ENCODE measurements around the gene FMN1.

The FMN1 gene

DNA sequence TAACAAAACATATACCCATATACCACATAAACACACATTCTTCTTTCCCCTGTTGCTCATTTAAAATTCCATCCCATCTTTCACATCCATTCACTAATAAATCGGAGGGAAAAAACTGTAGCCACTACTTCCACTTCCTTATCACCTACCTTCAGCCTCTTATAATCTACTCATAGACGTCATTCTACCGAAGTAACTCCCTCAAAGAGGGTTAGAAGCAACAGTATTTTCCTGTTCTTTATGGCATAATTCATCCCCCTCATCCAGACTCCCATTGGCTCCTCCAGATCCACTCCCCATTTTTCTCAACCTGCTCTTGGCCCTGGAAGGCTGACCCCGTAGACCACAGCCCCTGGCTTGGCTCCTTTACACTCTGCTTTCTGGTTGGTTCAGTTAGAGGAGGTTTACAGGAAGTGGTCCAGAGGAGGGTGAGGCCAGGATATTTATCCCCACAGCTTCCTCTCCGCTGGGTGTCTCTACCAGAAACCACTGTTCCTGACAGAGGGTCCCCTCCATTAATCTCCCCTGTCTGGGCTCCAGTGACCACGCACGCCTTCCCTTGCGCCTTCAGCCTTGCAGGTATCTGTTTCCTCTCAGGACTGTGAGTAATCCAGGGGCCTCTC, 46.3 kb downstream of the FMN1 start:
- H3K4me1 ChIP-seq (ENCODE audit: control insufficient read depth in 1 of 2, insufficient read depth in 2 of 2, low read length in 2 of 2): peaks cover 8 to 24% of the 10 kb centered on the region in 2 donors
- no peaks in the 10 kb centered on the region for H3K9me3 ChIP-seq (ENCODE audit: control insufficient read depth in 1 of 2, low read length in 2 of 2)
- no peaks in the 10 kb centered on the region for H3K27me3 ChIP-seq (ENCODE audit: control insufficient read depth in 1 of 2, insufficient read depth in 2 of 2, low read length in 2 of 2)
- H3K4me3 ChIP-seq (ENCODE audit: low read depth in 1 of 2, low read length in 2 of 2): no peak overlapping the region
- no peak overlapping the region for H3K9ac ChIP-seq (ENCODE audit: low read depth in 1 of 2, low read length in 2 of 2)
- H3K27ac ChIP-seq (ENCODE audit: low read depth, low read length): no peak overlapping the region
- no peaks in the 10 kb centered on the region for H3K36me3 ChIP-seq (ENCODE audit: control insufficient read depth in 1 of 2, insufficient read depth in 2 of 2, low read length in 2 of 2)

DNA sequence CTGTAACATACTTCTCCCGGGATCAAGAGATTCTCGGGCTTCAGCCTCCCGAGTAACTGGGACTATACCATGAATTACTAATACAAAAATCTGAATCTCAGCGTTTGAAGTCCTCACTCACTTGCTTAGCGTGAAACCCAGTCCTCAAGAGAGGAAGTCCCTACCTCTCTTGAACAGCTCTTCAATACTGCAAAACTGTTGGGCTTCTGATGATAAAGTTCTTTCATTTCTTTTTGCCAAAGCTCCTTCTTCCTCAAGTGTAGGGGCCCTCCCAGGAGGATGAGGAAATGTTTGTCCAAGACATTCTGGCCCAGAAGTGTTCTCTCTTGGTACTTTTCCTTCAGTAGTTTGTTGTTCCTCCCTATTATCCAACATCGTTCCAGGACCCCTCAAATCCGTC, 48.5 kb downstream of the FMN1 start:
- Histone ChIP-seq H3K27ac (ENCODE audit: low read depth, low read length) (no peak overlapping the region), H3K4me3 (ENCODE audit: low read depth in 1 of 2, low read length in 2 of 2) (no peak overlapping the region), H3K36me3 (ENCODE audit: control insufficient read depth in 1 of 2, insufficient read depth in 2 of 2, low read length in 2 of 2) (no peaks in the 10 kb centered on the region), H3K27me3 (ENCODE audit: control insufficient read depth in 1 of 2, insufficient read depth in 2 of 2, low read length in 2 of 2) (no peaks in the 10 kb centered on the region), H3K9me3 (ENCODE audit: control insufficient read depth in 1 of 2, low read length in 2 of 2) (no peaks in the 10 kb centered on the region), H3K9ac (ENCODE audit: low read depth in 1 of 2, low read length in 2 of 2) (no peak overlapping the region), H3K4me1 (ENCODE audit: control insufficient read depth in 1 of 2, insufficient read depth in 2 of 2, low read length in 2 of 2) (peaks cover 18 to 34% of the 10 kb centered on the region in 2 donors)

DNA sequence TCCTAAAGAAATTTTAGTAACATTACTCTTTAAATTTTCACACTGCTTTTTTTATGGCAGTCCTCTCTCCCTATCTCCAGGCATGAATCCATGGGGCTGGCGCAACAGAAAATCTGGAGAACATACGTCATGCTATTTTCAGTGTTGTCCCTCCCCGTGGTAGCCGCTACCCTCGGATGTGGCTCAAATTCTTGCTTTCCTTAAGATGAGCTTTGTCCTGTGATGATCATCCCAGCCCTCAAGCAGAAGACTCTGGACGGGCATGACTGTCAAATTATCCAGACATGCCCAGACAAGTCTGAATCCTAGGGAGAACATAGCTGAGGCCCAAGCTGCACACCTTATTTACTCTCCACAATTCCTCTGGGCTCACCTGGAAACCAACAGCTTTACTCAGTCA, 49.1 kb downstream of the FMN1 start:
- H3K9ac ChIP-seq (ENCODE audit: low read depth in 1 of 2, low read length in 2 of 2): no peak overlapping the region
- peaks cover 17 to 29% of the 10 kb centered on the region in 2 donors for H3K4me1 ChIP-seq (ENCODE audit: control insufficient read depth in 1 of 2, insufficient read depth in 2 of 2, low read length in 2 of 2)
- no peak overlapping the region for H3K27ac ChIP-seq (ENCODE audit: low read depth, low read length)

DNA sequence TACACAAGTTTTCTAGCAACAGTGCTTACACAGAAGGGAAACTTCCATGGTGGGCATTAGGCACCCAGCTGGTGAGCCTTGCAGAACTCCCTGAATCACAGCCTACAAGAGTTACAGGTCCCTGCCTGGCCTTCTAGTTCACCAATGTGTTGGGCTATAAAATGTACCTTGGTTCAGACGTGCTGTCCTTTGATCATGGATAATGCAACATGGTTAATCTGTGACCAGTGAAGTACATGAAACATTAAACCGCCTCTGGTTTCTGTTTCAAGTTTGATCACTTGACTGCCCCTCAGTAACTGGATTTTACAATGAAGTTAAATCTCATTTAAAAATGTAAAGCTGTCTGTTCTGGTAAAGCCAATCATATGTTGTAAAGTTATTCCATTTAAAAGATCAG, 51.8 kb downstream of the FMN1 start:
- Histone ChIP-seq H3K4me1 (ENCODE audit: control insufficient read depth in 1 of 2, insufficient read depth in 2 of 2, low read length in 2 of 2) (peaks cover 12 to 21% of the 10 kb centered on the region in 2 donors), H3K9ac (ENCODE audit: low read depth in 1 of 2, low read length in 2 of 2) (no peak overlapping the region), H3K9me3 (ENCODE audit: control insufficient read depth in 1 of 2, low read length in 2 of 2) (no peaks in the 10 kb centered on the region), H3K27ac (ENCODE audit: low read depth, low read length) (no peak overlapping the region), H3K27me3 (ENCODE audit: control insufficient read depth in 1 of 2, insufficient read depth in 2 of 2, low read length in 2 of 2) (no peaks in the 10 kb centered on the region), H3K4me3 (ENCODE audit: low read depth in 1 of 2, low read length in 2 of 2) (no peak overlapping the region), H3K36me3 (ENCODE audit: control insufficient read depth in 1 of 2, insufficient read depth in 2 of 2, low read length in 2 of 2) (no peaks in the 10 kb centered on the region)

More for the DNA sequence above, 49.1 kb downstream of the FMN1 start:
- Histone ChIP-seq H3K4me3 (ENCODE audit: low read depth in 1 of 2, low read length in 2 of 2) (no peak overlapping the region), H3K27me3 (ENCODE audit: control insufficient read depth in 1 of 2, insufficient read depth in 2 of 2, low read length in 2 of 2) (no peaks in the 10 kb centered on the region), H3K36me3 (ENCODE audit: control insufficient read depth in 1 of 2, insufficient read depth in 2 of 2, low read length in 2 of 2) (no peaks in the 10 kb centered on the region), H3K9me3 (ENCODE audit: control insufficient read depth in 1 of 2, low read length in 2 of 2) (no peaks in the 10 kb centered on the region)

DNA sequence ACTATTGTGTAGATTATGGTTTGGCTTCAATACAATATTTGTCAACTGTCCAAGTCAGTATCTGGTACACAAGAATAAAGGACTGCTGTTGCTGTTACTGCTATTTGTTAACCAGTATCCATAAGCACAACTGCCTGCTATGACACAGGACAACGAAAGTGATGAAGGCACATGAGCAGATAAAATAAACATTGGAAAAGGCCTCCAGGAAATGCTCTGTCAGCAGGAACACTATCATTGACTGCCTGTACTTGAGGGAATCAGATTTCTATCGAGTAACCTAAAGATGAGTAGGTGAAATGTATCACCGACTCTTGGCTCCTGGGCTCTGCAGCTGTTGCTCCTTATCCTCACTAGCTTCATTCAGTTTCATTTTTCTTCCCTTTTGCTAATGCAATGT, 56.5 kb downstream of the FMN1 start:
- H3K4me3 ChIP-seq (ENCODE audit: low read depth in 1 of 2, low read length in 2 of 2): no peak overlapping the region
- H3K9me3 ChIP-seq (ENCODE audit: control insufficient read depth in 1 of 2, low read length in 2 of 2): no peaks in the 10 kb centered on the region
- peaks cover 0 to 3% of the 10 kb centered on the region in 2 donors for H3K27me3 ChIP-seq (ENCODE audit: control insufficient read depth in 1 of 2, insufficient read depth in 2 of 2, low read length in 2 of 2)
- H3K9ac ChIP-seq (ENCODE audit: low read depth in 1 of 2, low read length in 2 of 2): no peak overlapping the region
- no peak overlapping the region for H3K27ac ChIP-seq (ENCODE audit: low read depth, low read length)
- no peaks in the 10 kb centered on the region for H3K36me3 ChIP-seq (ENCODE audit: control insufficient read depth in 1 of 2, insufficient read depth in 2 of 2, low read length in 2 of 2)
- H3K4me1 ChIP-seq (ENCODE audit: control insufficient read depth in 1 of 2, insufficient read depth in 2 of 2, low read length in 2 of 2): peaks cover 7 to 8% of the 10 kb centered on the region in 2 donors

DNA sequence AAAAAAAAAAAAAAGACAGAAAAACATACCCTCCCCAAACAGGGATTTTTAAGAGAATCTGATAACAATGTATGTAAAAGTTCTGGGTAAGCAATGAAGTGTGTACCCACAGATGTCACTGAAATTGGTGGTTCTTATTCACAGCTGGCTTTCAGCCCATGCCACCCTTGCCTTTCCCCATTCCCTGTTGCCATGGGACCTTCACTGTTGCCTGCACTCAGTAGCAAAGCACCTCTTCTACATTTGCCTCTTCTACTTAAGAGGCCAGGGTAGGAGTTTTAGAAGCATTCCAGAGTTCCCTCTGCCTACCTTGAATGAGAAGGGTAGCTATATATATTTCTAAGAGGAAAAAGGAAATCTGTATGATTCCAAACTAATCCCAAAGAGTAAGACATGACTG, 57.4 kb downstream of the FMN1 start:
- Histone ChIP-seq H3K27ac (ENCODE audit: low read depth, low read length) (no peak overlapping the region), H3K9ac (ENCODE audit: low read depth in 1 of 2, low read length in 2 of 2) (no peak overlapping the region), H3K9me3 (ENCODE audit: control insufficient read depth in 1 of 2, low read length in 2 of 2) (no peaks in the 10 kb centered on the region), H3K27me3 (ENCODE audit: control insufficient read depth in 1 of 2, insufficient read depth in 2 of 2, low read length in 2 of 2) (peaks cover 0 to 3% of the 10 kb centered on the region in 2 donors), H3K4me1 (ENCODE audit: control insufficient read depth in 1 of 2, insufficient read depth in 2 of 2, low read length in 2 of 2) (peaks cover under 1 to 2% of the 10 kb centered on the region in 2 donors), H3K4me3 (ENCODE audit: low read depth in 1 of 2, low read length in 2 of 2) (no peak overlapping the region), H3K36me3 (ENCODE audit: control insufficient read depth in 1 of 2, insufficient read depth in 2 of 2, low read length in 2 of 2) (no peaks in the 10 kb centered on the region)

DNA sequence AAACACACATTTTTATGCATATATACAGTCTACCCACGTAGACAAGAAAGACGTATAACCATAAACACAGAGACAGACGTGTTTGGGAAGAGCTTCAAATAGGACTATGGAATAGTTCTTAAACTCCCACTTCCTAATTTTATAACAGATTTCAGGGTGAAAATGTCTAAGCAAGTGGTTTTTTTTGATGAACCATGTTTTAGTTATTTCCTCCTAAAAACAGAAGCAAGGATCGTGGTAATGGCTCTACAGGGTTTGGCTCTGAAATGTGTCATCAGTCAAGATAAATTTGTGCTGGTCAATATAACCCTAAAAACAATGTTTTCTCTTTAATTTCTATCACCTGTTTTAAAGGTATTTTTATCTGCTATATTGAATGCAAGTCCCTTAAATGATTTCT, 58.2 kb downstream of the FMN1 start:
- Histone ChIP-seq H3K27ac (ENCODE audit: low read depth, low read length) (no peak overlapping the region), H3K4me3 (ENCODE audit: low read depth in 1 of 2, low read length in 2 of 2) (no peak overlapping the region), H3K27me3 (ENCODE audit: control insufficient read depth in 1 of 2, insufficient read depth in 2 of 2, low read length in 2 of 2) (peaks cover 0 to 3% of the 10 kb centered on the region in 2 donors), H3K9me3 (ENCODE audit: control insufficient read depth in 1 of 2, low read length in 2 of 2) (no peaks in the 10 kb centered on the region), H3K36me3 (ENCODE audit: control insufficient read depth in 1 of 2, insufficient read depth in 2 of 2, low read length in 2 of 2) (no peaks in the 10 kb centered on the region), H3K4me1 (ENCODE audit: control insufficient read depth in 1 of 2, insufficient read depth in 2 of 2, low read length in 2 of 2) (peaks cover 6 to 9% of the 10 kb centered on the region in 2 donors), H3K9ac (ENCODE audit: low read depth in 1 of 2, low read length in 2 of 2) (no peak overlapping the region)

DNA sequence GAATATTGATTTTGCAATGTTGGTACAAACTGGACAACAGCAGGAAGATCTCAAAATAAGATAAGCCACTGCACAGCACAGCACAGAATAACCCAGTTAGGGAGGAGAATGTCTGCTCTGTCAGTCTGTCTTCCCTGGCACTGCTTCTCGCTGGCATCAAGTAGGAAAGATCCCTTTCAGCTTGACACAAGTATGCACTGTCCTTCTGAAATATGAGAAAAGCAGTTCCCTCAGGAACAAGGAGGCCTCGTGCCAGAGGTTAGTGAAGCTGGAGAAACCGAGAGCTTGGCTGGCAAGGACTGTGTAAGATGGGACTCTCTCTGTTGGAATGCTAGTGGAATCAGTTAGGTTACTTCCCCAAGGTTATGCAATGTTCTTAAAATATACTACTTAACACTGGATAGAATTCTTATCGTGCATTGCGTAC, 59.1 kb downstream of the FMN1 start:
- Histone ChIP-seq H3K36me3 (ENCODE audit: control insufficient read depth in 1 of 2, insufficient read depth in 2 of 2, low read length in 2 of 2) (no peaks in the 10 kb centered on the region), H3K27me3 (ENCODE audit: control insufficient read depth in 1 of 2, insufficient read depth in 2 of 2, low read length in 2 of 2) (peaks cover 0 to 3% of the 10 kb centered on the region in 2 donors), H3K9me3 (ENCODE audit: control insufficient read depth in 1 of 2, low read length in 2 of 2) (no peaks in the 10 kb centered on the region), H3K9ac (ENCODE audit: low read depth in 1 of 2, low read length in 2 of 2) (no peak overlapping the region), H3K4me3 (ENCODE audit: low read depth in 1 of 2, low read length in 2 of 2) (no peak overlapping the region), H3K27ac (ENCODE audit: low read depth, low read length) (no peak overlapping the region), H3K4me1 (ENCODE audit: control insufficient read depth in 1 of 2, insufficient read depth in 2 of 2, low read length in 2 of 2) (peaks cover 6 to 9% of the 10 kb centered on the region in 2 donors)

DNA sequence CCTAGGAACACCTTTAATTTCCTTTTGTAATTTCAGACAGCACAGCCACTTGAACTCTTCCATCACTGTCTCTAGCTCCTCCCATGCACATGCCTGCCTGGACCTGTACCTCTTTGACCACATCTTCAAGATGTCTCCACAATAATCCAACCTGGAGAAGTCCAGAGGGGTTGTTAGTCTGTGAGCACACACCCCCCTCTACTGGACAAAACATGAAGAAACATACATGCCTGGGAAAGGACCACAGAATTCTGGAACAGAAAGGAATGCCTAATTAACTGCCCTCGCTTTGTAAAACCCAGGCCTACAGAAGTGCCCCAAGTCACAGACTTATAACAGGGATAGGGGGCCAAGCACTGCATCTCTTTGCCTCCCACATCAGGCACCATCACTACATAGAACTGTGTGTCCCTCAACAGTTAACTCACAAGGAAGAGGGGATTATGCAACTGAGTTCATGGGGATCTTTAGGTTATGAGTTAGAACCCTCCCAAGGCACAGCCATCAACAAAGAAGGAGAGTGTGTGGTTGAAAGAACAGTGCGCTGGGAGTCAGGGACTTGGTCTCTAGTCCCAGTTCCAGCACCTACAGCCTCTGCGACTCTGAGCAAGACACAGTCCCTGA, 61.7 kb downstream of the FMN1 start:
- Histone ChIP-seq H3K4me1 (ENCODE audit: control insufficient read depth in 1 of 2, insufficient read depth in 2 of 2, low read length in 2 of 2) (peaks cover 6 to 9% of the 10 kb centered on the region in 2 donors), H3K27ac (ENCODE audit: low read depth, low read length) (no peak overlapping the region), H3K27me3 (ENCODE audit: control insufficient read depth in 1 of 2, insufficient read depth in 2 of 2, low read length in 2 of 2) (peaks cover 0 to 3% of the 10 kb centered on the region in 2 donors), H3K36me3 (ENCODE audit: control insufficient read depth in 1 of 2, insufficient read depth in 2 of 2, low read length in 2 of 2) (no peaks in the 10 kb centered on the region), H3K9ac (ENCODE audit: low read depth in 1 of 2, low read length in 2 of 2) (no peak overlapping the region), H3K9me3 (ENCODE audit: control insufficient read depth in 1 of 2, low read length in 2 of 2) (no peaks in the 10 kb centered on the region), H3K4me3 (ENCODE audit: low read depth in 1 of 2, low read length in 2 of 2) (no peak overlapping the region)

DNA sequence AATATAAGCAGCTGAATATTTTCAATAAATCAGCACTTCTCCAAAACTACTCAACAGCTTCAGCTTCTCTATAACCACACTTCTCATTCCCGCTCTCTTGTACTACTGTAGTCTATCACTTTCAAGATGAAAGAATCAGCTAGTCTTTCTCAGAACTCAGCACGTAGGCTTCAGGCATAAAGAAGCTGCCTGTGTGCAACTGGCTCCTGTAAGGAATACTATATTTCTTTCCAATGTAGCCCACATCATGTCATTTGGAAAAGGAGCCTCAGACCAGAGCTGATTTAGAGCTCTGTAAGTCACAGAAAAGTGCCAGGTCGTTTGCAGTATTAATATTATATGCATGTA, 62.3 kb downstream of the FMN1 start:
- H3K36me3 ChIP-seq (ENCODE audit: control insufficient read depth in 1 of 2, insufficient read depth in 2 of 2, low read length in 2 of 2): no peaks in the 10 kb centered on the region
- H3K27me3 ChIP-seq (ENCODE audit: control insufficient read depth in 1 of 2, insufficient read depth in 2 of 2, low read length in 2 of 2): peaks cover 0 to 3% of the 10 kb centered on the region in 2 donors
- no peak overlapping the region for H3K4me3 ChIP-seq (ENCODE audit: low read depth in 1 of 2, low read length in 2 of 2)
- no peak overlapping the region for H3K27ac ChIP-seq (ENCODE audit: low read depth, low read length)
- H3K4me1 ChIP-seq (ENCODE audit: control insufficient read depth in 1 of 2, insufficient read depth in 2 of 2, low read length in 2 of 2): peaks cover 7 to 9% of the 10 kb centered on the region in 2 donors
- H3K9ac ChIP-seq (ENCODE audit: low read depth in 1 of 2, low read length in 2 of 2): no peak overlapping the region
- no peaks in the 10 kb centered on the region for H3K9me3 ChIP-seq (ENCODE audit: control insufficient read depth in 1 of 2, low read length in 2 of 2)

All from duodenal mucosa (tissue), 2 donors.